K562 (cell line): ENCODE results near the gene ARMC12. TPM values are rescaled to one million over a fixed set of nuclear protein-coding genes. Genes with fewer than 3 reads are reported as not detected.

Source experiments
- CTBP1 ChIP-seq: fragments of 450-650 bp; IDR thresholded peaks from 2 replicates; pipeline ENCODE4 v1.6.1; 2016; ENCODE audit warnings: borderline replicate concordance
- HDGF ChIP-seq: fragments of 450-650 bp; IDR thresholded peaks from 2 replicates; pipeline ENCODE4 v1.6.1; 2016
- MAZ ChIP-seq, 2 experiments: fragments of 450-650 bp in 1 of 2; sonication (generic) in 1 of 2; formaldehyde crosslinking; IDR thresholded peaks in 1 of 2; conservative IDR thresholded peaks in 1 of 2; 2 replicates each; pipeline versions ENCODE4 v1.4.0 to v1.5.0; 2020; ENCODE audit warnings: mild to moderate bottlenecking in 1 of 2, missing genetic modification reagents in 1 of 2
- MYNN ChIP-seq, 2 experiments: sonication (generic); formaldehyde crosslinking in 1 of 2; IDR thresholded peaks; 2 replicates each; pipeline versions ENCODE4 v1.5.0 to v1.6.1; 2016 to 2020; ENCODE audit warnings: antibody characterized with exemption in 1 of 2, missing genetic modification reagents in 1 of 2
- NR4A1 ChIP-seq, 2 experiments: fragments of 250-450 bp in 1 of 2; fragments of 450-650 bp in 1 of 2; sonication (Bioruptor Pico) in 1 of 2; IDR thresholded peaks; 2 replicates each; pipeline versions ENCODE4 v1.4.0 to v1.6.1; 2016 to 2020; ENCODE audit warnings: mild to moderate bottlenecking in 2 of 2, missing compliant biosample characterization in 1 of 2, missing genetic modification characterization in 1 of 2, moderate library complexity in 1 of 2
- RBM22 ChIP-seq: fragments of 200-400 bp; formaldehyde crosslinking; IDR thresholded peaks from 2 replicates; pipeline ENCODE4 v1.6.1; 2018; ENCODE audit warnings: low read length, low read depth; ENCODE audit not compliant: poor library complexity, severe bottlenecking
- ZNF644 ChIP-seq: fragments of 200-800 bp; sonication (Bioruptor generic); IDR thresholded peaks from 2 replicates; pipeline ENCODE4 v1.6.1; 2016; ENCODE audit warnings: low read depth, missing genetic modification characterization, missing compliant biosample characterization
- ZNF778 ChIP-seq: fragments of 450-650 bp; formaldehyde crosslinking; IDR thresholded peaks from 2 replicates; pipeline ENCODE4 v1.4.0; 2020; ENCODE audit warnings: mild to moderate bottlenecking, moderate library complexity
- polyA plus RNA-seq, 8 experiments: library from polyadenylated mRNA; depleted of rRNA in 4 of 8; stranded (reverse) in 5 of 8; unstranded in 3 of 8; fragments of >200 nt; fragmentation: Nextera tagmentation in 2 of 8; fragmentation: Illumina TruSeq in 1 of 8; extraction: Ambion mirVana in 2 of 8; extraction: Trizol in 1 of 8; gene quantifications; 2 replicates each; pipeline versions ENCODE4 v1.2.1 to v1.2.3, GENCODE V29; 2011 to 2014; ENCODE audit warnings: inconsistent platforms in 1 of 8, missing spikeins in 1 of 8
- total RNA-seq, 7 experiments: library from RNA; depleted of rRNA in 6 of 7; stranded (reverse); fragments of >200 nt in 6 of 7; fragmentation: Illumina TruSeq in 2 of 7; extraction: Trizol in 2 of 7; gene quantifications; 2 replicates each; pipeline versions ENCODE4 v1.2.1 to v1.2.3, GENCODE V29; 2011 to 2021; ENCODE audit warnings: low replicate concordance in 1 of 7
- TF ChIP-seq, protein P1 (sequence below): fragments of 150-350 bp; conservative IDR thresholded peaks from 2 replicates; pipeline ENCODE4 v1.6.1; 2014; ENCODE audit warnings: low read length
- TF ChIP-seq, protein P2 (sequence below): fragments of 250-450 bp; sonication (Bioruptor Pico); IDR thresholded peaks from 2 replicates; pipeline ENCODE4 v1.9.0; 2021; ENCODE audit warnings: mild to moderate bottlenecking, inconsistent platforms
- TF ChIP-seq, protein P3 (sequence below): fragments of 450-650 bp; IDR thresholded peaks from 2 replicates; pipeline ENCODE4 v1.6.1; 2017; ENCODE audit warnings: antibody characterized with exemption
- TF ChIP-seq, protein P4 (sequence below): sonication (generic); formaldehyde crosslinking; IDR thresholded peaks from 2 replicates; pipeline ENCODE4 v1.8.1; 2023; ENCODE audit warnings: mild to moderate bottlenecking, missing genetic modification reagents
- TF ChIP-seq, protein P5 (sequence below): sonication (generic); formaldehyde crosslinking; IDR thresholded peaks from 2 replicates; pipeline ENCODE4 v1.8.1; 2022; ENCODE audit warnings: missing genetic modification reagents

The ARMC12 gene
- total and polyA plus RNA-seq, 9 of the 15 experiments (the other 6 are each of a cell fraction or from before 2014, with no cell fraction given) = 0.09 to 0.58 (median 0.31) TPM; not detected in 3

DNA sequence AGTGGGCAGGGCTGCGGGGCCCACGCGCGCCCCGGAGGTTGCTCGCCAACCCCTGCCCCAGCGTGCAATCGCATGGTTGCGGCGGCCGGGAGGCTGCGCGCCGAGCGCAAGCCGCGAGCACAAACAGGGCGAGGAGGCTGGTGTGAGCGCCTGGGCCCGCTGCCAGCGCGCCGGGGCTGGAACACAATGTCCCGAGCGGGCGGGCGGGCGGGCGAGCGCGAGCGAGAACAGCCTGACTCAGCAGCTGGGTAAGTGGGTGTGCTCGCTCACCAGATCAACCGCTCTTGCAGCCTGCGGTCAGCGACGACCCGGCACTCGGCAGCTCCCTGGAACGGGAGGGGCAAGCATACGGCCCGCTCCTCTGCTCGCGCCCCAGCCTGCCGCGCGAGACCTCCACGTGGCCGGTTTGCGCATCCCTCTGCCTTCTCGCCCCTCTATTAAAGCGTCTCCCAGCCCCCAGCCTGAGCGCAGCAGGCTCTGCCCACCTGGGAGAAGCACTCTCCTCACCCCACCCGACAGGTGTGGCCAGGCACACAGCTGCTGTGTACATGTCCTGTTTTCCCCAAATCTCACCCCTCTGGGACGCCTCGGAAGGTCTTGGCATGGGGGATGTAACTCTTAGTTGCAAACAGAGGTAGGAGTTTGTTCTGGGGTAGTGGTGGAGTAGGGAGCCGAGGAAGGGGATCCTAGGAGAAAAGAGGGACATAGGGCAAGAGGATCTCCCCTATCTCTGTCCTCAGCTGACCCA, 8.7 kb upstream of the ARMC12 start (continued):
- TF ChIP-seq CTBP1 = peak; percentile 90
- TF ChIP-seq, protein P1, sequence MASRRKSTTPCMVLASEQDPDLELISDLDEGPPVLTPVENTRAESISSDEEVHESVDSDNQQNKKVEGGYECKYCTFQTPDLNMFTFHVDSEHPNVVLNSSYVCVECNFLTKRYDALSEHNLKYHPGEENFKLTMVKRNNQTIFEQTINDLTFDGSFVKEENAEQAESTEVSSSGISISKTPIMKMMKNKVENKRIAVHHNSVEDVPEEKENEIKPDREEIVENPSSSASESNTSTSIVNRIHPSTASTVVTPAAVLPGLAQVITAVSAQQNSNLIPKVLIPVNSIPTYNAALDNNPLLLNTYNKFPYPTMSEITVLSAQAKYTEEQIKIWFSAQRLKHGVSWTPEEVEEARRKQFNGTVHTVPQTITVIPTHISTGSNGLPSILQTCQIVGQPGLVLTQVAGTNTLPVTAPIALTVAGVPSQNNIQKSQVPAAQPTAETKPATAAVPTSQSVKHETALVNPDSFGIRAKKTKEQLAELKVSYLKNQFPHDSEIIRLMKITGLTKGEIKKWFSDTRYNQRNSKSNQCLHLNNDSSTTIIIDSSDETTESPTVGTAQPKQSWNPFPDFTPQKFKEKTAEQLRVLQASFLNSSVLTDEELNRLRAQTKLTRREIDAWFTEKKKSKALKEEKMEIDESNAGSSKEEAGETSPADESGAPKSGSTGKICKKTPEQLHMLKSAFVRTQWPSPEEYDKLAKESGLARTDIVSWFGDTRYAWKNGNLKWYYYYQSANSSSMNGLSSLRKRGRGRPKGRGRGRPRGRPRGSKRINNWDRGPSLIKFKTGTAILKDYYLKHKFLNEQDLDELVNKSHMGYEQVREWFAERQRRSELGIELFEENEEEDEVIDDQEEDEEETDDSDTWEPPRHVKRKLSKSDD = no peak
- peak; percentile 45; the same call in 1 of the 2 replicates for TF ChIP-seq ZNF644 (tag)
- peak; percentile 83 for TF ChIP-seq HDGF
- no peak for TF ChIP-seq ZNF778 (CRISPR knock-in tag)
- TF ChIP-seq, protein P2, sequence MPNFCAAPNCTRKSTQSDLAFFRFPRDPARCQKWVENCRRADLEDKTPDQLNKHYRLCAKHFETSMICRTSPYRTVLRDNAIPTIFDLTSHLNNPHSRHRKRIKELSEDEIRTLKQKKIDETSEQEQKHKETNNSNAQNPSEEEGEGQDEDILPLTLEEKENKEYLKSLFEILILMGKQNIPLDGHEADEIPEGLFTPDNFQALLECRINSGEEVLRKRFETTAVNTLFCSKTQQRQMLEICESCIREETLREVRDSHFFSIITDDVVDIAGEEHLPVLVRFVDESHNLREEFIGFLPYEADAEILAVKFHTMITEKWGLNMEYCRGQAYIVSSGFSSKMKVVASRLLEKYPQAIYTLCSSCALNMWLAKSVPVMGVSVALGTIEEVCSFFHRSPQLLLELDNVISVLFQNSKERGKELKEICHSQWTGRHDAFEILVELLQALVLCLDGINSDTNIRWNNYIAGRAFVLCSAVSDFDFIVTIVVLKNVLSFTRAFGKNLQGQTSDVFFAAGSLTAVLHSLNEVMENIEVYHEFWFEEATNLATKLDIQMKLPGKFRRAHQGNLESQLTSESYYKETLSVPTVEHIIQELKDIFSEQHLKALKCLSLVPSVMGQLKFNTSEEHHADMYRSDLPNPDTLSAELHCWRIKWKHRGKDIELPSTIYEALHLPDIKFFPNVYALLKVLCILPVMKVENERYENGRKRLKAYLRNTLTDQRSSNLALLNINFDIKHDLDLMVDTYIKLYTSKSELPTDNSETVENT (CRISPR knock-in tag) = no peak
- TF ChIP-seq MYNN (IDR thresholded peaks at IDR 0.05) = peak; percentile 93
- TF ChIP-seq MYNN (CRISPR knock-in tag; IDR thresholded peaks at IDR 0.05) = no peak
- peak; percentile 88; the same call in 1 of the 2 replicates for TF ChIP-seq NR4A1 (CRISPR knock-in tag; IDR thresholded peaks at IDR 0.05)
- peak; percentile 90 for TF ChIP-seq NR4A1 (tag; IDR thresholded peaks at IDR 0.05)
- TF ChIP-seq, protein P3, sequence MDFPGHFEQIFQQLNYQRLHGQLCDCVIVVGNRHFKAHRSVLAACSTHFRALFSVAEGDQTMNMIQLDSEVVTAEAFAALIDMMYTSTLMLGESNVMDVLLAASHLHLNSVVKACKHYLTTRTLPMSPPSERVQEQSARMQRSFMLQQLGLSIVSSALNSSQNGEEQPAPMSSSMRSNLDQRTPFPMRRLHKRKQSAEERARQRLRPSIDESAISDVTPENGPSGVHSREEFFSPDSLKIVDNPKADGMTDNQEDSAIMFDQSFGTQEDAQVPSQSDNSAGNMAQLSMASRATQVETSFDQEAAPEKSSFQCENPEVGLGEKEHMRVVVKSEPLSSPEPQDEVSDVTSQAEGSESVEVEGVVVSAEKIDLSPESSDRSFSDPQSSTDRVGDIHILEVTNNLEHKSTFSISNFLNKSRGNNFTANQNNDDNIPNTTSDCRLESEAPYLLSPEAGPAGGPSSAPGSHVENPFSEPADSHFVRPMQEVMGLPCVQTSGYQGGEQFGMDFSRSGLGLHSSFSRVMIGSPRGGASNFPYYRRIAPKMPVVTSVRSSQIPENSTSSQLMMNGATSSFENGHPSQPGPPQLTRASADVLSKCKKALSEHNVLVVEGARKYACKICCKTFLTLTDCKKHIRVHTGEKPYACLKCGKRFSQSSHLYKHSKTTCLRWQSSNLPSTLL = peak; percentile 68
- TF ChIP-seq, protein P4, sequence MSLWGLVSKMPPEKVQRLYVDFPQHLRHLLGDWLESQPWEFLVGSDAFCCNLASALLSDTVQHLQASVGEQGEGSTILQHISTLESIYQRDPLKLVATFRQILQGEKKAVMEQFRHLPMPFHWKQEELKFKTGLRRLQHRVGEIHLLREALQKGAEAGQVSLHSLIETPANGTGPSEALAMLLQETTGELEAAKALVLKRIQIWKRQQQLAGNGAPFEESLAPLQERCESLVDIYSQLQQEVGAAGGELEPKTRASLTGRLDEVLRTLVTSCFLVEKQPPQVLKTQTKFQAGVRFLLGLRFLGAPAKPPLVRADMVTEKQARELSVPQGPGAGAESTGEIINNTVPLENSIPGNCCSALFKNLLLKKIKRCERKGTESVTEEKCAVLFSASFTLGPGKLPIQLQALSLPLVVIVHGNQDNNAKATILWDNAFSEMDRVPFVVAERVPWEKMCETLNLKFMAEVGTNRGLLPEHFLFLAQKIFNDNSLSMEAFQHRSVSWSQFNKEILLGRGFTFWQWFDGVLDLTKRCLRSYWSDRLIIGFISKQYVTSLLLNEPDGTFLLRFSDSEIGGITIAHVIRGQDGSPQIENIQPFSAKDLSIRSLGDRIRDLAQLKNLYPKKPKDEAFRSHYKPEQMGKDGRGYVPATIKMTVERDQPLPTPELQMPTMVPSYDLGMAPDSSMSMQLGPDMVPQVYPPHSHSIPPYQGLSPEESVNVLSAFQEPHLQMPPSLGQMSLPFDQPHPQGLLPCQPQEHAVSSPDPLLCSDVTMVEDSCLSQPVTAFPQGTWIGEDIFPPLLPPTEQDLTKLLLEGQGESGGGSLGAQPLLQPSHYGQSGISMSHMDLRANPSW (CRISPR knock-in tag) = no peak
- peak; percentile 72 for TF ChIP-seq RBM22
- TF ChIP-seq MAZ (CRISPR knock-in tag; conservative IDR thresholded peaks at IDR 0.05 in 1 of 2, IDR thresholded peaks at IDR 0.05 in 1 of 2) = peak; percentile 96 to 98
- TF ChIP-seq, protein P5, sequence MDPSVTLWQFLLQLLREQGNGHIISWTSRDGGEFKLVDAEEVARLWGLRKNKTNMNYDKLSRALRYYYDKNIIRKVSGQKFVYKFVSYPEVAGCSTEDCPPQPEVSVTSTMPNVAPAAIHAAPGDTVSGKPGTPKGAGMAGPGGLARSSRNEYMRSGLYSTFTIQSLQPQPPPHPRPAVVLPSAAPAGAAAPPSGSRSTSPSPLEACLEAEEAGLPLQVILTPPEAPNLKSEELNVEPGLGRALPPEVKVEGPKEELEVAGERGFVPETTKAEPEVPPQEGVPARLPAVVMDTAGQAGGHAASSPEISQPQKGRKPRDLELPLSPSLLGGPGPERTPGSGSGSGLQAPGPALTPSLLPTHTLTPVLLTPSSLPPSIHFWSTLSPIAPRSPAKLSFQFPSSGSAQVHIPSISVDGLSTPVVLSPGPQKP (CRISPR knock-in tag) = no peak
